SU-DHL-6 (cell line): Measurements from ENCODE around the gene AHI1.

Experiments used
- H2AFZ ChIP-seq: fragments of 200-600 bp; sonication (generic); 2 replicates; pipeline ENCODE4 v1.6.1; 2014; ENCODE audit warnings: low read depth, mild to moderate bottlenecking, moderate library complexity, mixed read lengths, antibody characterized with exemption, low read length; ENCODE audit not compliant: severe bottlenecking
- H3F3A ChIP-seq: fragments of 200-600 bp; shearing (Covaris generic); 2 replicates; pipeline ENCODE4 v1.6.0; 2016; ENCODE audit warnings: antibody characterized with exemption, mild to moderate bottlenecking; ENCODE audit not compliant: insufficient read depth
- H3K27ac ChIP-seq: fragments of 200-600 bp; sonication (generic); 2 replicates; pipeline ENCODE4 v1.5.1; 2016; ENCODE audit warnings: low read depth, mild to moderate bottlenecking, low read length, moderate library complexity, mixed read lengths
- H3K27me3 ChIP-seq: fragments of 200-600 bp; sonication (generic), shearing (Covaris generic); 2 replicates; pipeline ENCODE4 v1.6.0; 2014; ENCODE audit warnings: mild to moderate bottlenecking, low read length
- H3K36me3 ChIP-seq: fragments of 200-600 bp; sonication (generic); 2 replicates; pipeline ENCODE4 v1.6.1; 2014; ENCODE audit warnings: mild to moderate bottlenecking, low read length, mixed read lengths
- H3K4me2 ChIP-seq: fragments of 300-600, 200-600 bp; shearing (Covaris generic), sonication (generic); 2 replicates; pipeline ENCODE4 v1.6.0; 2014; ENCODE audit warnings: low read length, low read depth, mild to moderate bottlenecking; ENCODE audit not compliant: poor library complexity, severe bottlenecking
- H3K4me3 ChIP-seq: fragments of 200-600 bp; sonication (generic); 2 replicates; pipeline ENCODE4 v1.5.1; 2014; ENCODE audit warnings: antibody characterized with exemption, low read length, mild to moderate bottlenecking, mixed read lengths; ENCODE audit not compliant: insufficient read depth, poor library complexity, severe bottlenecking
- H3K79me2 ChIP-seq: fragments of 200-600 bp; sonication (generic); 2 replicates; pipeline ENCODE4 v1.6.1; 2014; ENCODE audit warnings: mild to moderate bottlenecking, low read length, moderate library complexity; ENCODE audit not compliant: insufficient read depth
- H3K9ac ChIP-seq: fragments of 200-600 bp; sonication (generic); 2 replicates; pipeline ENCODE4 v1.7.0; 2014; ENCODE audit warnings: mild to moderate bottlenecking, low read length
- H3K9me2 ChIP-seq: fragments of 200-600 bp; sonication (generic); replicated peaks from 2 replicates; pipeline ENCODE4 v1.6.1; 2014; ENCODE audit warnings: low read length; ENCODE audit not compliant: insufficient read depth
- H3K9me3 ChIP-seq: fragments of 200-600 bp; sonication (generic); 2 replicates; pipeline ENCODE4 v1.6.1; 2014; ENCODE audit warnings: low read length, mixed read lengths; ENCODE audit not compliant: insufficient read depth
- H4K20me1 ChIP-seq: fragments of 200-600 bp; sonication (generic); 2 replicates; pipeline ENCODE4 v1.6.1; 2014; ENCODE audit warnings: low read depth, mild to moderate bottlenecking, antibody characterized with exemption, low read length, moderate library complexity, mixed read lengths
- CTCF ChIP-seq: fragments of 200-600 bp; sonication (generic); IDR thresholded peaks from one replicate; pipeline ENCODE4 v1.5.1; 2017; ENCODE audit warnings: antibody characterized with exemption, mild to moderate bottlenecking, low read length, moderate library complexity; ENCODE audit not compliant: insufficient read depth, poor library complexity, severe bottlenecking
- EZH2phosphoT487 ChIP-seq: fragments of 200-600 bp; sonication (generic), shearing (Covaris generic); conservative IDR thresholded peaks from 2 replicates; pipeline ENCODE4 v1.6.1; 2018; ENCODE audit warnings: mild to moderate bottlenecking, antibody characterized with exemption, low read length, moderate library complexity, mixed read lengths

AHI1 gene

GRCh38 chr6:135233686-135234491, 263.7 kb downstream of the AHI1 start:
- H3K79me2 ChIP-seq, result no peaks in the 10 kb centered on the region
- H3F3A ChIP-seq, result no peaks in the 10 kb centered on the region
- no peak overlapping the region for H3K4me3 ChIP-seq
- no peak overlapping the region for H3K4me2 ChIP-seq
- no peaks in the 10 kb centered on the region for H3K9me2 ChIP-seq
- no peaks in the 10 kb centered on the region for H4K20me1 ChIP-seq
- H3K9me3 ChIP-seq, result no peaks in the 10 kb centered on the region
- H2AFZ ChIP-seq, result no peak overlapping the region
- H3K27me3 ChIP-seq, result no peaks in the 10 kb centered on the region
- TF ChIP-seq EZH2phosphoT487 (no peak), CTCF (no peak)
- no peak overlapping the region for H3K27ac ChIP-seq
- H3K9ac ChIP-seq, result no peak overlapping the region
- H3K36me3 ChIP-seq, result no peaks in the 10 kb centered on the region
